ENCODE data around the gene PXMP4. TPM values are rescaled to one million over a fixed set of nuclear protein-coding genes. Genes with fewer than 3 reads are reported as not detected.

Gene PXMP4
- total RNA-seq, 4 donors from 2014 or later = 1.6 to 12.0 (median 5.5) TPM

DNA sequence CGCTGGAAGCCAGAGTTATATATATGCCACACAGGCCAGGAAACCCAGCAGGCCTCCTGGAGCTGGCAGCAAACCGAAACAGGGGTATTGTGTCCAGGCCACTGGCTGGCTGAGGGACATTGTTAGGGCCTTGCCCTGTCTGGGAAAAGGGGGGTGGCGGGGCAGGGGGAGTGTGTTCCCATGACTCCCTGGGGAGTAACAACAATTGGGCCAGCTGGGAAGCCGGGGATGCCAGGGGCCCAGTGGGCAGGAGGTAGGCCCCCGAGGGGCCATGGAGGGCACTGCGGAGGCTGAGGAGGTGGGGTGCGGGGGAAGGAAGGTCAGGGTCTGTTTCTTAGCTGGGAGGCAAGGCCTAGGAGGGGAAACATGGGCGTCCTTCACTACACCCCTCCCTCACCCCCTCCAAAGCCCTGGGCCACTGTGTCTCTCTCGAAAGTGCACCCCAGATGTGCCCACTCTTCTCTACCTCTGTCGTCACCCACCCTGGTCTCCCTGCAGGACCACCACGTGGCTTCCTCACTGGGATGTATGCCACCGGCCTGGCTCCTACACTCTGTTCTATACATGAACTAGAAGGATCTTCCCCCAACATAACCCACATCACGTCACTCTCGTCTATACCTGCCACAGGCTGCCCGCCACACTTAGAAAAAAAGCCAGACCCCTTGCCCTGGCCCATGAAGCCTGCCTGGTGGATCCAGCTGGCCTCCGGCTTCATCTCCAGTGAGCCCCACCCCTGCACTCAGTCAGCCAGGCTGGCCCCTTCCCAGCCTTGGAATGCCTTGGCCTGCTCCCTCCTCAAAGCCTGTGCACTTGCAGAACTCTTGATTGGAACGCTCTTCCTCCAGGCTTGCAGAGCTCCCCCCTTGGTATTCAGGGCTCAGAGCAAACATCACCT, 26.1 kb downstream of the PXMP4 start:
- TF ChIP-seq, protein P1, sequence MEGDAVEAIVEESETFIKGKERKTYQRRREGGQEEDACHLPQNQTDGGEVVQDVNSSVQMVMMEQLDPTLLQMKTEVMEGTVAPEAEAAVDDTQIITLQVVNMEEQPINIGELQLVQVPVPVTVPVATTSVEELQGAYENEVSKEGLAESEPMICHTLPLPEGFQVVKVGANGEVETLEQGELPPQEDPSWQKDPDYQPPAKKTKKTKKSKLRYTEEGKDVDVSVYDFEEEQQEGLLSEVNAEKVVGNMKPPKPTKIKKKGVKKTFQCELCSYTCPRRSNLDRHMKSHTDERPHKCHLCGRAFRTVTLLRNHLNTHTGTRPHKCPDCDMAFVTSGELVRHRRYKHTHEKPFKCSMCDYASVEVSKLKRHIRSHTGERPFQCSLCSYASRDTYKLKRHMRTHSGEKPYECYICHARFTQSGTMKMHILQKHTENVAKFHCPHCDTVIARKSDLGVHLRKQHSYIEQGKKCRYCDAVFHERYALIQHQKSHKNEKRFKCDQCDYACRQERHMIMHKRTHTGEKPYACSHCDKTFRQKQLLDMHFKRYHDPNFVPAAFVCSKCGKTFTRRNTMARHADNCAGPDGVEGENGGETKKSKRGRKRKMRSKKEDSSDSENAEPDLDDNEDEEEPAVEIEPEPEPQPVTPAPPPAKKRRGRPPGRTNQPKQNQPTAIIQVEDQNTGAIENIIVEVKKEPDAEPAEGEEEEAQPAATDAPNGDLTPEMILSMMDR (IDR thresholded peaks at IDR 0.05) = no peak
- TF ChIP-seq EP300 (IDR thresholded peaks at IDR 0.05; ENCODE audit: low read depth) (no peak), POLR2A (IDR thresholded peaks at IDR 0.05) (no peak), POLR2AphosphoS5 (IDR thresholded peaks at IDR 0.05) (no peak)
- peaks cover 0 to 7% (median 3%) of the 10 kb centered on the region in 4 donors for H3K4me1 ChIP-seq
- peak overlapping the region in 3 of 4 donors; percentile 18 to 33 (median 25) for H3K27ac ChIP-seq
- H3K4me3 ChIP-seq = no peak overlapping the region
- DNase-seq = no peak
- in situ Hi-C loops (cut with MboI; ENCODE audit: low pct_ligation_motif_present in 1 of 4, low pct_unique_long_range_greater_than_20kb in 1 of 4, low sequenced_read_pairs in 3 of 4) = no loop called here
- H3K27me3 ChIP-seq = no peaks in the 10 kb centered on the region
- no peaks in the 10 kb centered on the region for H3K9me3 ChIP-seq
- intact Hi-C loops (cut with DNase I; ENCODE audit: low total_unique reads) = no loop called here
- WGBS, 2 donors (ENCODE audit: low coverage in 1 of 2) = 83% methylated on average over 2 to 17 of the region's 17 CpGs
- no peaks in the 10 kb centered on the region for H3K36me3 ChIP-seq

DNA sequence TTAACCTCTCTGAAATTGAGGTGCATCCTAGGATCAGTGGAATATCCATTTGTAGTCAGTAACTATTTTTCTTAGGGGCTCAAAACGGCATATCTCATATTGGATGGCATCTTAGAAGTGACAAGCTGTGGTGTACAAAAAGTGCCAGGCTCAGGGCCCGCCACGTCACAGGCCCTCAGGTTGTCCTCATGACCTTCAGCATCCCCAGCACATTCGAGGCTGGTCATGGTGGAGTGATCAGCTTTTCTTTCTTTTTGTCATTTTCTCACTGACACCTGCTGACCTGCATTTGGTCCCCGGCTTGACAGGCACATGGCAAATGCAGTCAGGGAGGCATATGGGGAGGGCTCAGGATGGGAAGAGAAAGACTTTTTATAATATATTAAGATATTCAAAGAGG, 26.8 kb downstream of the PXMP4 start:
- in situ Hi-C loops (cut with MboI; ENCODE audit: low pct_ligation_motif_present in 1 of 4, low pct_unique_long_range_greater_than_20kb in 1 of 4, low sequenced_read_pairs in 3 of 4) (no loop called here), intact Hi-C loops (cut with DNase I; ENCODE audit: low total_unique reads) (no loop called here)
- Histone ChIP-seq H3K9me3 (no peaks in the 10 kb centered on the region), H3K4me3 (no peak overlapping the region), H3K4me1 (peaks cover 0 to 7% (median 3%) of the 10 kb centered on the region in 4 donors), H3K36me3 (no peaks in the 10 kb centered on the region), H3K27ac (peak overlapping the region in 2 of 4 donors; percentile 25 to 33), H3K27me3 (no peaks in the 10 kb centered on the region)
- 74 to 84% methylated on average over 3 to 5 of the region's 5 CpGs for WGBS, 2 donors (ENCODE audit: low coverage in 1 of 2)
- TF ChIP-seq EP300 (IDR thresholded peaks at IDR 0.05; ENCODE audit: low read depth) (no peak), POLR2AphosphoS5 (IDR thresholded peaks at IDR 0.05) (no peak), POLR2A (IDR thresholded peaks at IDR 0.05) (no peak)
- TF ChIP-seq, protein P1 (IDR thresholded peaks at IDR 0.05) = no peak
- no peak for DNase-seq

DNA sequence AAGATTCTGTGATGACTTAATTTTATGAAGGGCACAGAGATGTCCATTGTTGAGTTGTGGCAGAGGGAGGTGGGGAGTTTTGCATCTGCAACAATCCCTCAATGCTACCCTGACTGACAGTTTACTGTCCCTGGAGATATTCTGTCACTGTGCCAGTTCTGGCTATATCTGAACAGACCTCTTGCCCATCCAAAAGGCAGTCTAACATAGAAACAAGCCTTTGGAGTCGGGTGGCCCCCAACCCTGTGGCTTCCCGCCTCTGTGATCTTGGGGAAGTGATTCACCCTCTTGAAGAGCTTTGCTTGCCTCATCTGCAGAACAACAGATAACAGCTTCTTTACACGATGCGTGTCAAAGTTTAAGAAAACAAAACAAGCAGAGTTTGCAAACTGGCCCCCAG, 30.1 kb downstream of the PXMP4 start:
- intact Hi-C loops (cut with DNase I; ENCODE audit: low total_unique reads) = no loop called here
- Histone ChIP-seq H3K4me1 (peaks cover 8 to 13% (median 11%) of the 10 kb centered on the region in 4 donors), H3K36me3 (no peaks in the 10 kb centered on the region), H3K27ac (no peak overlapping the region), H3K9me3 (no peaks in the 10 kb centered on the region), H3K4me3 (no peak overlapping the region), H3K27me3 (no peaks in the 10 kb centered on the region)
- TF ChIP-seq, protein P1 (IDR thresholded peaks at IDR 0.05) = no peak
- TF ChIP-seq EP300 (IDR thresholded peaks at IDR 0.05; ENCODE audit: low read depth) (no peak), POLR2A (IDR thresholded peaks at IDR 0.05) (no peak), POLR2AphosphoS5 (IDR thresholded peaks at IDR 0.05) (no peak)
- in situ Hi-C loops (cut with MboI; ENCODE audit: low pct_ligation_motif_present in 1 of 4, low pct_unique_long_range_greater_than_20kb in 1 of 4, low sequenced_read_pairs in 3 of 4) = no loop called here
- WGBS, 2 donors (ENCODE audit: low coverage in 1 of 2) = 59 to 63% methylated on average over 2 to 4 of the region's 4 CpGs
- no peak for DNase-seq

DNA sequence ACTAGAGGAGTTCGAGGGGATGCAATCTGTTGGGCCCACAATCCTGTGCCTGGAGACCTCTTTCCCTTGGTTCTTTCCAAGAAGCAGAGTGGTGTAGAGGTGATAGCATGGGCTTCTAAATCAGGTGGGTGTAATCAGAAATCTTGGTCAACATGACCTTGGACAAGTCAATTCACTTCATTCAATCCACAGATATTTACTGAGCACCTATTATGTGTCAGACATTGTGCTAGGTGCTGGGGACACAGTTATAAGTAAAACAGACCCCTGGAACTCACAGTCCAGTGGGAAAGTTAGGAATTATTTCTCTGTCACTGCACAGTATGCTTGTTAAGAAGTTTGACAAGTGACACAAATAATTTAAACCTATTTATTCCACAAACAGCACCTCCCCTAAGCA, 30.6 kb downstream of the PXMP4 start:
- intact Hi-C loops (cut with DNase I; ENCODE audit: low total_unique reads) = no loop called here
- no peak for TF ChIP-seq POLR2AphosphoS5 (IDR thresholded peaks at IDR 0.05)
- TF ChIP-seq, protein P1 (IDR thresholded peaks at IDR 0.05) = no peak
- TF ChIP-seq EP300 (IDR thresholded peaks at IDR 0.05; ENCODE audit: low read depth) = no peak
- no peak for TF ChIP-seq POLR2A (IDR thresholded peaks at IDR 0.05)
- Histone ChIP-seq H3K4me3 (no peak overlapping the region), H3K27me3 (no peaks in the 10 kb centered on the region), H3K27ac (no peak overlapping the region), H3K36me3 (no peaks in the 10 kb centered on the region), H3K9me3 (no peaks in the 10 kb centered on the region), H3K4me1 (peaks cover 9 to 17% (median 15%) of the 10 kb centered on the region in 4 donors)
- in situ Hi-C loops (cut with MboI; ENCODE audit: low pct_ligation_motif_present in 1 of 4, low pct_unique_long_range_greater_than_20kb in 1 of 4, low sequenced_read_pairs in 3 of 4) = no loop called here
- 79% methylated on average over 1 of the region's 1 CpG; no CpG with 5 or more reads in 1 of the 2 donors for WGBS, 2 donors (ENCODE audit: low coverage in 1 of 2)
- no peak for DNase-seq

Measured in transverse colon (tissue), 4 donors.